PC-9 (cell line): ENCODE data around the gene MAGIX. TPM values are rescaled to one million over a fixed set of nuclear protein-coding genes. Genes with fewer than 3 reads are reported as not detected.
"Not testable (repeated sequence)": the region's sequence is repeated elsewhere in the genome, so short reads cannot be mapped to it uniquely, and the experiment has no call there.

ENCODE experiments used
- BruUV-seq: library from RNA; stranded (reverse); fragments of 400-500 nt; replicated peaks from 2 replicates; lab custom pipeline; 2021; lab: Mats Ljungman, UMichigan
- CTCF ChIA-PET: fragments of 300-600 bp; sonication (Branson Sonifier 250); formaldehyde crosslinking; loops from one replicate; lab custom pipeline; 2022; ENCODE audit warnings: antibody characterized with exemption; lab: Charles Lee
- POLR2A ChIA-PET: fragments of 300-600 bp; sonication (Branson Sonifier 250); formaldehyde crosslinking; loops from one replicate; lab custom pipeline; 2022; ENCODE audit warnings: antibody characterized with exemption; ENCODE audit not compliant: unreplicated experiment; lab: Charles Lee
- DNase-seq, 2 experiments: peaks; one replicate each; pipeline versions ENCODE4 v3.0.0 to v3.0.0-alpha.2; 2015 to 2022; ENCODE audit warnings: mixed read lengths in 1 of 2
- H2AFZ ChIP-seq: fragments of 200-600 bp; sonication (generic); 2 replicates; pipeline ENCODE4 v1.8.1; 2017; ENCODE audit warnings: antibody characterized with exemption
- H3F3A ChIP-seq: fragments of 200-600 bp; sonication (generic); 2 replicates; pipeline ENCODE4 v1.8.1; 2017; ENCODE audit warnings: antibody characterized with exemption, mild to moderate bottlenecking, low read depth; ENCODE audit not compliant: insufficient read depth
- H3K27ac ChIP-seq: fragments of 200-600 bp; sonication (generic); 2 replicates; pipeline ENCODE4 v1.6.1; 2016; ENCODE audit warnings: mixed run types
- H3K27me3 ChIP-seq: fragments of 200-600 bp; sonication (generic); 2 replicates; pipeline ENCODE4 v1.6.1; 2016; ENCODE audit warnings: low read depth, mixed run types; ENCODE audit not compliant: insufficient read depth
- H3K36me3 ChIP-seq: fragments of 200-600 bp; sonication (generic); 2 replicates; pipeline ENCODE4 v1.6.1; 2016; ENCODE audit warnings: low read depth, mixed run types
- H3K4me1 ChIP-seq: fragments of 200-600 bp; sonication (generic); replicated peaks from 2 replicates; pipeline ENCODE4 v1.6.1; 2016; ENCODE audit warnings: mixed run types; ENCODE audit not compliant: insufficient read depth
- H3K4me2 ChIP-seq: fragments of 200-600 bp; sonication (generic); 2 replicates; pipeline ENCODE4 v1.6.1; 2017; ENCODE audit warnings: mixed run types
- H3K4me3 ChIP-seq: fragments of 200-600 bp; sonication (generic); 2 replicates; pipeline ENCODE4 v1.6.1; 2016; ENCODE audit warnings: mixed run types
- H3K79me2 ChIP-seq: fragments of 200-600 bp; sonication (generic); 2 replicates; pipeline ENCODE4 v1.6.1; 2017; ENCODE audit warnings: low read depth, mixed run types
- H3K9me2 ChIP-seq: fragments of 200-600 bp; sonication (generic); 2 replicates; pipeline ENCODE4 v1.8.1; 2017; ENCODE audit warnings: mild to moderate bottlenecking; ENCODE audit not compliant: insufficient read depth
- H3K9me3 ChIP-seq: fragments of 200-600 bp; sonication (generic); 2 replicates; pipeline ENCODE4 v1.8.1; 2016; ENCODE audit warnings: low read depth; ENCODE audit not compliant: insufficient read depth
- H4K20me1 ChIP-seq: fragments of 200-600 bp; sonication (generic); 2 replicates; pipeline ENCODE4 v1.8.1; 2017; ENCODE audit not compliant: insufficient read depth
- EZH2 ChIP-seq: fragments of 200-600 bp; sonication (generic); IDR thresholded peaks from 2 replicates; pipeline ENCODE4 v1.8.0; 2017; ENCODE audit warnings: antibody characterized with exemption, low read depth
- intact Hi-C: fragments of 100-400 bp; cut with micrococcal nuclease; formaldehyde crosslinking; loops from one replicate; pipeline ENCODE4 v1.10.0; 2022; ENCODE audit not compliant: unreplicated experiment
- total RNA-seq: library from RNA; stranded (reverse); gene quantifications from 2 replicates; pipeline ENCODE4 v1.2.3, GENCODE V29; 2021
- TF ChIP-seq, protein P1 (sequence below): fragments of 200-600 bp; sonication (generic); conservative IDR thresholded peaks from 2 replicates; pipeline ENCODE4 v1.6.1; 2017; ENCODE audit warnings: mixed run types, antibody characterized with exemption, mild to moderate bottlenecking, moderate library complexity

The MAGIX gene
- total RNA-seq, 1 experiment from 2014 or later: 1.8 TPM

DNA sequence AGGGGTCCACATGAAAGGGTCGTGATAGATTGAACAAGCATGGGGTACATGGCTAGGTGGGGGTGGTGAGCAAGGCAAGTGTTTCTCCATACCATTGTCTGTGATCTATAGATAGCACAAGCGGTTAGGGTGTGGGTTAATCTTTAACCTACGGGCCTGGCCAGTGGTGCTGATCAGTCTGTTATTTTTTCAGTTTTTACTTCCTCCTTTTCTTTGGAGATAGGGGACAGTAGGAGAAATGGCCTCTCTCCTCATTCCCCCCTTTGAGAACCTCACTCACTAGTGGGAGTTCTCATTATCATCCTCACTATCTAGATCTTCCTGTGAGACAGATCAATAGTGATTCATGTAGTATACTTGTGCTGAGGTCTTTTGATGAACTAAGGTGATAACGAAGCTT lies 22.8 kb upstream of the MAGIX start:
- H3K9me2 ChIP-seq: no peaks in the 10 kb centered on the region
- no peak for DNase-seq

DNA sequence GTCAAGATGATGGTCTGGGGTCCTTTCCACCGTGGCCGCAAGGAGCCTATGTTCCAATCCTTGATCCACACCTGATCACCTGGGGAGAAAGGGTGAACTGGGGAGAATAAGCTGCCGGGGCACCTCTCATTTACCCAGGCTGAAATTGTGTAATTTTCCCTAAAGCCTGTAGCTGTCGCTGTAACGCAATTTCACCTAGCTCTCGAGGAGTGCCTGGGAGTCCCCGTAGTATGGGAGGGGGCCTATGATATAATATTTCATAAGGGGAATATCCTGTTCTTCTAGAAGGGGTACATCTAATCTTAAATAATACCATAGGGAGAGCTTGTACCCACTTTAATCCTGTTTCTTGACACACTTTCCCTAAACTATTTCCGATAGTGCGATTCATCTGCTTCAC lies 20.3 kb upstream of the MAGIX start:
- H3K36me3 ChIP-seq, H4K20me1 ChIP-seq, H3K4me2 ChIP-seq, H3F3A ChIP-seq, BruUV-seq, H3K9me2 ChIP-seq, H3K27me3 ChIP-seq, DNase-seq, H3K79me2 ChIP-seq, H3K9me3 ChIP-seq, intact Hi-C loops, POLR2A ChIA-PET, H2AFZ ChIP-seq, H3K4me1 ChIP-seq, H3K27ac ChIP-seq, H3K4me3 ChIP-seq: not testable (repeated sequence)
- CTCF ChIA-PET: interaction anchor here (0.6 kb wide), 1 partner anchor 17 kb away, joined by 5 read pairs; no protein-coding TSS in a partner anchor

More for the DNA sequence above, 22.8 kb upstream of the MAGIX start:
- no peaks in the 10 kb centered on the region for H3K36me3 ChIP-seq
- no peaks in the 10 kb centered on the region for H3K79me2 ChIP-seq
- no TSS peak for BruUV-seq
- H2AFZ ChIP-seq: no peak overlapping the region
- H3K9me3 ChIP-seq: no peaks in the 10 kb centered on the region
- ChIA-PET POLR2A (no interaction called here), CTCF (no interaction called here)
- intact Hi-C loops: no loop called here
- no peaks in the 10 kb centered on the region for H4K20me1 ChIP-seq
- H3K4me2 ChIP-seq: no peak overlapping the region
- no peak overlapping the region for H3K4me3 ChIP-seq
- no peak overlapping the region for H3K27ac ChIP-seq
- H3K27me3 ChIP-seq: no peaks in the 10 kb centered on the region
- H3K4me1 ChIP-seq: no peaks in the 10 kb centered on the region
- TF ChIP-seq, protein P1, sequence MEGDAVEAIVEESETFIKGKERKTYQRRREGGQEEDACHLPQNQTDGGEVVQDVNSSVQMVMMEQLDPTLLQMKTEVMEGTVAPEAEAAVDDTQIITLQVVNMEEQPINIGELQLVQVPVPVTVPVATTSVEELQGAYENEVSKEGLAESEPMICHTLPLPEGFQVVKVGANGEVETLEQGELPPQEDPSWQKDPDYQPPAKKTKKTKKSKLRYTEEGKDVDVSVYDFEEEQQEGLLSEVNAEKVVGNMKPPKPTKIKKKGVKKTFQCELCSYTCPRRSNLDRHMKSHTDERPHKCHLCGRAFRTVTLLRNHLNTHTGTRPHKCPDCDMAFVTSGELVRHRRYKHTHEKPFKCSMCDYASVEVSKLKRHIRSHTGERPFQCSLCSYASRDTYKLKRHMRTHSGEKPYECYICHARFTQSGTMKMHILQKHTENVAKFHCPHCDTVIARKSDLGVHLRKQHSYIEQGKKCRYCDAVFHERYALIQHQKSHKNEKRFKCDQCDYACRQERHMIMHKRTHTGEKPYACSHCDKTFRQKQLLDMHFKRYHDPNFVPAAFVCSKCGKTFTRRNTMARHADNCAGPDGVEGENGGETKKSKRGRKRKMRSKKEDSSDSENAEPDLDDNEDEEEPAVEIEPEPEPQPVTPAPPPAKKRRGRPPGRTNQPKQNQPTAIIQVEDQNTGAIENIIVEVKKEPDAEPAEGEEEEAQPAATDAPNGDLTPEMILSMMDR: no peak
- no peak for TF ChIP-seq EZH2
- no peaks in the 10 kb centered on the region for H3F3A ChIP-seq

DNA sequence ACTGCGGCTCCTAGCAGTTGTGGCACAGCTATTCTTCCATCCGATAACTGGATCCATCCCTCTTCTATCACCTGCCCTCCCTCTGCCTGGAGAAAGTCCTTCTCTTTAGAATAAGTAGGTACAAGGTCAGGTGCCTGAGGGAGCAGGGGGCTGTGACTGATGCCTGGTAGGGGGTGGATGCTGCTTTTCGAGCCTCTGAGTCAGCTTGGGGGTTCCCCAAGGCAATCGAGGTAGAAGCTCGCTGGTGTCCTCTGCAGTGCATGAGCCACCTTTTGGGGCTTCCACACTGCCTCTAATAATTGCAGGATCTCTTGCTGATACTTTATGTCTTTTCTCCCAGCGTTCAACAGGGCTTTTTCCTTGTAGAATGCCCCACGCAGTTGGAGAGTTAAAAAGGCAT lies 19.4 kb upstream of the MAGIX start:
- H2AFZ ChIP-seq, intact Hi-C loops, H3K4me1 ChIP-seq, H3K27me3 ChIP-seq, H3K27ac ChIP-seq, CTCF ChIA-PET, H3K4me2 ChIP-seq, DNase-seq, H3K9me2 ChIP-seq, H3F3A ChIP-seq, BruUV-seq, POLR2A ChIA-PET, H3K36me3 ChIP-seq, H3K79me2 ChIP-seq, H3K9me3 ChIP-seq, H3K4me3 ChIP-seq, H4K20me1 ChIP-seq: not testable (repeated sequence)

DNA sequence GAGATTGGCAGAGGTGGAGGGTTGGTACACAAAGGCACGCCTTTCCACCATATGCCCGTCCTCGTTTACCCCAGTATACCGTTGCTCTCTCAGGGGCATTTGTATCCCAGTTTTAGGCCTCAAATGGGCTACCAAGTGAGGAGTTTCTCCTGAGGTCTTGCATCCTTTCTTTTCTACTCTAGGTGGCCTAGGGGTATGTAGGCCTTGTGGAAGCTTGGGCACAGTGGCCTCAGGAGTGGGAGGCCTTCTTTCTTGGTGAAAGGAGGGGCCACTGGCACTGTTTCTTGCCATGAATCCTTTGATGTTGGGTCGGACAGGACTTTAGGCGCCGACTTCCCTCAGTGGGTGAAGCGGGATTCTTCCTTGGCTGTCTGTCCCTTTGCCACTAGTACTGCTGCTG lies 15.3 kb upstream of the MAGIX start:
- CTCF ChIA-PET: no interaction called here
- H3K36me3 ChIP-seq: no peaks in the 10 kb centered on the region
- no peaks in the 10 kb centered on the region for H4K20me1 ChIP-seq
- no peak overlapping the region for H3K4me3 ChIP-seq
- no peak overlapping the region for H3K27ac ChIP-seq
- H3K9me3 ChIP-seq: no peaks in the 10 kb centered on the region
- intact Hi-C loops: no loop called here
- no TSS peak for BruUV-seq
- H3K4me1 ChIP-seq: no peaks in the 10 kb centered on the region
- no peaks in the 10 kb centered on the region for H3K27me3 ChIP-seq
- H3K9me2 ChIP-seq: no peaks in the 10 kb centered on the region
- no peak for DNase-seq
- H2AFZ ChIP-seq: no peak overlapping the region
- H3K4me2 ChIP-seq: no peak overlapping the region
- POLR2A ChIA-PET: no interaction called here
- TF ChIP-seq EZH2: no peak
- TF ChIP-seq, protein P1: no peak
- H3K79me2 ChIP-seq: no peaks in the 10 kb centered on the region
- H3F3A ChIP-seq: no peaks in the 10 kb centered on the region
